Lower leg skin (tissue), 4 donors: Measurements from ENCODE around the gene NSL1. TPM values are rescaled to one million over a fixed set of nuclear protein-coding genes. Genes with fewer than 3 reads are reported as not detected.
"Not testable (repeated sequence)": the region's sequence is repeated elsewhere in the genome, so short reads cannot be mapped to it uniquely, and the experiment has no call there.

ENCODE experiments used
- DNase-seq, 2 donors: peaks; one replicate each; pipeline ENCODE4 v3.0.0-alpha.2; 2019; ENCODE audit warnings: low spot score in 2 of 2
- H3K4me3 ChIP-seq: fragments of 200-600 bp; sonication (generic); 2 replicates; pipeline ENCODE4 v1.5.1; 2017; ENCODE audit warnings: mild to moderate bottlenecking, low read depth; ENCODE audit not compliant: poor library complexity, severe bottlenecking
- POLR2A ChIP-seq, 2 donors: fragments of 450-650 bp; IDR thresholded peaks; one replicate each; pipeline ENCODE4 v1.6.1; 2016 to 2017; ENCODE audit warnings: antibody characterized with exemption in 2 of 2, mild to moderate bottlenecking in 1 of 2, moderate library complexity in 1 of 2
- WGBS, 2 donors: methylation state at CpG; one replicate each; pipeline ENCODE4 v1.1.5; 2018; 5-methylcytosine and 5-hydroxymethylcytosine counted together
- intact Hi-C: fragments of 100-400 bp; cut with DNase I; formaldehyde crosslinking; loops from one replicate; pipeline ENCODE4 v1.15.0; 2023; ENCODE audit warnings: low total_unique reads
- total RNA-seq, 4 donors: library from RNA; depleted of rRNA; stranded (reverse); fragments of >200 nt; gene quantifications; one replicate each; pipeline ENCODE4 v1.1.0, GENCODE V29; 2016
- TF ChIP-seq, protein P1 (sequence below), 3 donors: fragments of 450-650 bp; IDR thresholded peaks; one replicate each; pipeline ENCODE4 v1.5.1; 2016; ENCODE audit warnings: antibody characterized with exemption in 3 of 3, mild to moderate bottlenecking in 3 of 3, moderate library complexity in 2 of 3

Gene NSL1
- total RNA-seq, 4 donors from 2014 or later, result 13.9 to 41.8 (median 30.0) TPM

DNA sequence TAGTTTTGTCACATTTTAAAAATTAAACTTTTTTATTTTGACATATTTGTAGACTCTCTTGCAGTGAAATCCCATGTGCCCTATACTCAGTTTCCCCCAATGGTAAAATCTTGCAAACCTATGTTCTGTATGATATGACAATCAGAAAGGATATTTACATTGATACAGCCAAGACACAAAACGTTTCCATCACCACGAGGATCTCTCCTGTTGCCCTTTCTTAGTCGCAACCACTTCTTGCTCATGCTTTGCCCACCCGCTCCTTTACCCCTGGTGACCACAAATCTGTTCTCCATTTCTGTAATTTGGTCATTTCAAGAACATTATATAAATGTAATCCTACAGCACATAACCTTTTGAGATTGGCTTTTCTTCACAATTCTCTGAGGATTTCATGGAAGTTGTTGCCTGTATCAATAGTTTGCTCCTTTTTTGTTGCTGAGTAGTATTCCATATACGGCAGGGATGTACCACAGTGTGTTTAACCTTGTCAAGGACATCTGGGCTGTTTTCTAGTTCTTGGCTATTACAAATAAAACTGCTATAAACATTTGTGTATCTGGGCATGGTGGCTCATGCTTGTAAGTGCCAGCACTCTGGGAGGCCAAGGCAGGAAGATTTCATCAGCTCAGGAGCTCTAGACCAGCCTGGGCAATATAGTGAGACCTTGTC is 78.0 kb downstream of the NSL1 start:
- intact Hi-C loops, result no loop called here
- H3K4me3 ChIP-seq, result no peak overlapping the region
- no peak for TF ChIP-seq POLR2A (IDR thresholded peaks at IDR 0.05)
- TF ChIP-seq, protein P1, sequence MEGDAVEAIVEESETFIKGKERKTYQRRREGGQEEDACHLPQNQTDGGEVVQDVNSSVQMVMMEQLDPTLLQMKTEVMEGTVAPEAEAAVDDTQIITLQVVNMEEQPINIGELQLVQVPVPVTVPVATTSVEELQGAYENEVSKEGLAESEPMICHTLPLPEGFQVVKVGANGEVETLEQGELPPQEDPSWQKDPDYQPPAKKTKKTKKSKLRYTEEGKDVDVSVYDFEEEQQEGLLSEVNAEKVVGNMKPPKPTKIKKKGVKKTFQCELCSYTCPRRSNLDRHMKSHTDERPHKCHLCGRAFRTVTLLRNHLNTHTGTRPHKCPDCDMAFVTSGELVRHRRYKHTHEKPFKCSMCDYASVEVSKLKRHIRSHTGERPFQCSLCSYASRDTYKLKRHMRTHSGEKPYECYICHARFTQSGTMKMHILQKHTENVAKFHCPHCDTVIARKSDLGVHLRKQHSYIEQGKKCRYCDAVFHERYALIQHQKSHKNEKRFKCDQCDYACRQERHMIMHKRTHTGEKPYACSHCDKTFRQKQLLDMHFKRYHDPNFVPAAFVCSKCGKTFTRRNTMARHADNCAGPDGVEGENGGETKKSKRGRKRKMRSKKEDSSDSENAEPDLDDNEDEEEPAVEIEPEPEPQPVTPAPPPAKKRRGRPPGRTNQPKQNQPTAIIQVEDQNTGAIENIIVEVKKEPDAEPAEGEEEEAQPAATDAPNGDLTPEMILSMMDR (IDR thresholded peaks at IDR 0.05), result no peak
- WGBS, 2 donors, result 85 to 88% methylated on average over 5 of the region's 5 CpGs
- DNase-seq, result no peak

DNA sequence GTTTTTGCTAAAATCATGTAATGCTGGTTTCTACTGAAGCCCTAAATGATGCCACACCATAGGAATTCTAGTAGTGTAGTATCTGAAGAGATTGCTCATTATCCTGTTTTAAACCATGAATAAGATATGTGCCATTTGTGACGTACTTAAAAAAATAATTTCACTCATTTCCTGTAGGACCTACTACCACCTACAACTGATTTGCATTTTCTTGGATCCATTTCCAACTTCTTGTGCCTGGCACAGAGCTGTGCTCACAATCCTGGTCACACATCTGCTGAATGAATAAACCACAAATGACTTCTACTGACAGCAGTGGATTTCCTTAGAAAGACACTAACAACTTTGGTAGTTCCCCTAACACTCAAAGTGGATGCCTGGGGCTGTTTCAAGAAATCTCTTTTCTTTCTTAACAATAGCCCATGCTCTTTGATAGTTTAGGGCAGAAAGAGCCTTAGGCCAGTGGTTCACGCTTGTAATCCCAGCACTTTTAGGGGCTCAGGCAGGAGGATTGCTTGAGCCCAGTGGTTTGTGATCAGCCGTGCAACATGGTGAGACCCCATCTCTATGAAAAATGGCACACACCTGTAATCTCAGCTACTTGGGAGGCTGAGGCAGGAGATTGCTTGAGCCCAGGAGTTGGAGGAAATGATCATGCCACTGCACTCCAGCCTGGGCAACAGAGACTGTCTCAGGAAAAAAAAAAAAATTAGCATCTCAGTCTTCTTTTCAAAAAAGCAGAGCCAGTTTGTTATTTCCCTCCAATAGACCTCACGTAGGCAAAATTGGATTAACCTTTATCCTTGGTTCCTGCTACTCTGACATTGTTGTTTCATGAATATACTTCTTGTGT is 78.9 kb downstream of the NSL1 start:
- TF ChIP-seq, protein P1 (IDR thresholded peaks at IDR 0.05), result no peak
- TF ChIP-seq POLR2A (IDR thresholded peaks at IDR 0.05), result no peak
- intact Hi-C loops, result no loop called here

DNA sequence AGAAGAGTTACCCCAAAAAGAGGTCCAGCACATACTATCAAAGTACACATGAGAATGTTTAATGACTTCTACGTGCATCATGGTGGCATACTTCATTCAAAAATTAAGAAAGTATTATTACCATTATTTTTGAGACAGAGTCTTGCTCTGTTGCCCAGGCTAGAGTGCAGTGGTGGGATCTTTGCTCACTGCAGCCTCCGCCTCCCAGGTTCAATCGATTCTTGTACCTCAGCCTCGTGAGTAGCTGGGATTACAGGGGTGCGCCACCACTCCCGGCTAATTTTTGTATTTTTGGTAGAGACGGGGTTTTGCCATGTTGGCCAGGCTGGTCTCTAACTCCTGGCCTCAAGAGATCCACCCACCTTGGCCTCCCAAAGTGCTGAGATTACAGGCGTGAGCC is 79.6 kb downstream of the NSL1 start:
- 93 to 94% methylated on average over 8 of the region's 8 CpGs for WGBS, 2 donors
- H3K4me3 ChIP-seq, DNase-seq, intact Hi-C loops: not testable (repeated sequence)

More for the DNA sequence above, 78.9 kb downstream of the NSL1 start:
- 74 to 75% methylated on average over 4 of the region's 4 CpGs for WGBS, 2 donors
- DNase-seq, result no peak
- no peak overlapping the region for H3K4me3 ChIP-seq

DNA sequence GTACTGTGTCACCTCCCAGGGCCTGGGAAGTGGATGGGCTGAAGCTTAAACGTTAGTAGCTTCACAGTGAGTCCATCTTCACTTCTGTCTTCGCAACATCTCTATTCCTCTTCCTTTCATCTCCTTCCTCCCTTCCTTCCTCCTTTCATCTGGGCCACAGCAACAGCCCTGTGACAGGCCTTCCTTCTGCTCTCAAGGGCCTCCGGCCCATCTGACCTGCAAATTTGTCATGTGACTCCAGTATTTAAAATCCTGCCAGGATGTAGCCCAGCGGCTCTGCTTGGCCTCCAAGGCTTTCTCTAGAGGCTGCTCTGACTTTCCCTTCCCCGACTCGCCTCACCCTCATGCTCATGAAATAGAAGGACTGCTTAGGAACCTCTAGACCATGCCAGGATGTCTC is 81.0 kb downstream of the NSL1 start:
- no peak for DNase-seq
- intact Hi-C loops, result no loop called here
- no peak overlapping the region for H3K4me3 ChIP-seq
- no peak for TF ChIP-seq POLR2A (IDR thresholded peaks at IDR 0.05)
- TF ChIP-seq, protein P1 (IDR thresholded peaks at IDR 0.05), result no peak
- 77 to 78% methylated on average over 6 of the region's 6 CpGs for WGBS, 2 donors

DNA sequence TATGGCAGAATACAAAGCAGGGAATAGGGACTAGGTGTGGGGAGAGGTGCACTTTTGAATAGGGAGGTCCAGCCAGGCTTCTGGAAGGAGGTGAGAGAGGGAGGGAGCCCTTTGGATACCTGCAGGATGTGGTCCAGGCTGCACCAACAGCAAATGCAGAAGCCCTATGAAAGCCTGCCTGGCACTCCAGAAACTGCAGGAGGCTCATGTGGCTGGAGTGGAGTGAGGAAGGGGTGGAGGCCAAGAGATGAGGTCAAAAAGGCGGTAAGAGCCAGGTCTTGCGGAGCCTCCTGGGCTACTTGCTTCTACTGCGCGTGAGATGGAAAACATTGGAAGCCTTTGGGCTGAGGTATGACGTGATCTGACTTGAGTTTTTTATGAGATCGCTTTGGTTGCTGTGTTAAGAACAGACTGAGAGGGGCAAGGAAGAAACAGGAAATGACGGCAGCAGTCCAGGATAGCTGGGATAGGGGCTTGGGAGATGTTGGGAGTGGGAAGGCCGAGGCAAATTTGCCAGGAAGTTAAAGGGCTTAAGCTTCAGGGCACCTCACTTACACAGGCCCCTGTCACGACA is 87.5 kb downstream of the NSL1 start:
- H3K4me3 ChIP-seq, result no peak overlapping the region
- DNase-seq, result no peak
- intact Hi-C loops, result no loop called here
- TF ChIP-seq, protein P1 (IDR thresholded peaks at IDR 0.05), result no peak
- no peak for TF ChIP-seq POLR2A (IDR thresholded peaks at IDR 0.05)
- 77 to 88% methylated on average over 9 of the region's 9 CpGs for WGBS, 2 donors

DNA sequence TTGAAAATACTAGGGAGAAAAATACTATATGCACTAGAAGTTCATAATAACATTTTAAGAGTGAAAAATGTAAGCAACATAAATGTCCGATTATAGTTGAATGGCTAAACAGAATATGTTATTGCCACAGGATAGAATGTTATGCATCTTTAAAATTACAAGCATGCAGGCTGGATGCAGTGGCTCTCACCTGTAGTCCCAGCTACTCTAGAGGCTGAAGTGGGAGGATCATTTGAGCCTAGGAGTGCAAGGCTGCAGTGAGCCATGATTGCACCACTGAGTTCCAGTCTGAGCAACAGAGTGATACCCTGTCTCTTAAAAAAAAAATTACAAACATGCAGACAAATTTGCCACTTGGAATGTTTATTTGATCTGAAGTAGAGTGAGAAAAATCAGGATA is 88.9 kb downstream of the NSL1 start:
- TF ChIP-seq POLR2A (IDR thresholded peaks at IDR 0.05), result no peak
- TF ChIP-seq, protein P1 (IDR thresholded peaks at IDR 0.05), result no peak
- DNase-seq, result no peak
- WGBS, 2 donors, result 51 to 54% methylated on average over 1 of the region's 1 CpG
- intact Hi-C loops, result no loop called here
- no peak overlapping the region for H3K4me3 ChIP-seq
